Kidney epithelial cell (primary cell): ENCODE results near the gene NPTX2. TPM values are rescaled to one million over a fixed set of nuclear protein-coding genes. Genes with fewer than 3 reads are reported as not detected.

ENCODE experiments used
- DNase-seq: peaks from one replicate; pipeline ENCODE4 v3.0.0-alpha.2; 2010; ENCODE audit warnings: low read depth
- H3K27me3 ChIP-seq: 2 replicates; pipeline ENCODE4 v1.6.0; 2011; ENCODE audit warnings: low read length; ENCODE audit not compliant: control insufficient read depth, insufficient read depth
- H3K36me3 ChIP-seq: 2 replicates; pipeline ENCODE4 v1.5.1; 2011; ENCODE audit warnings: low read length; ENCODE audit not compliant: control insufficient read depth, insufficient read depth
- H3K4me3 ChIP-seq: 2 replicates; pipeline ENCODE4 v1.5.1; 2011; ENCODE audit warnings: low read depth, mild to moderate bottlenecking, control low read depth, low read length
- total RNA-seq: library from RNA; depleted of rRNA; stranded (reverse); fragments of >200 nt; gene quantifications from 2 replicates; pipeline ENCODE4 v1.2.3, GENCODE V29; 2015
- TF ChIP-seq, protein P1 (sequence below): IDR thresholded peaks from 2 replicates; pipeline ENCODE4 v1.5.1; 2011; ENCODE audit warnings: mild to moderate bottlenecking, moderate library complexity, low read length, control low read depth, inconsistent platforms; ENCODE audit not compliant: insufficient read depth, poor library complexity, severe bottlenecking

Gene NPTX2
- total RNA-seq, 1 donor from 2014 or later = 0.46 TPM

DNA sequence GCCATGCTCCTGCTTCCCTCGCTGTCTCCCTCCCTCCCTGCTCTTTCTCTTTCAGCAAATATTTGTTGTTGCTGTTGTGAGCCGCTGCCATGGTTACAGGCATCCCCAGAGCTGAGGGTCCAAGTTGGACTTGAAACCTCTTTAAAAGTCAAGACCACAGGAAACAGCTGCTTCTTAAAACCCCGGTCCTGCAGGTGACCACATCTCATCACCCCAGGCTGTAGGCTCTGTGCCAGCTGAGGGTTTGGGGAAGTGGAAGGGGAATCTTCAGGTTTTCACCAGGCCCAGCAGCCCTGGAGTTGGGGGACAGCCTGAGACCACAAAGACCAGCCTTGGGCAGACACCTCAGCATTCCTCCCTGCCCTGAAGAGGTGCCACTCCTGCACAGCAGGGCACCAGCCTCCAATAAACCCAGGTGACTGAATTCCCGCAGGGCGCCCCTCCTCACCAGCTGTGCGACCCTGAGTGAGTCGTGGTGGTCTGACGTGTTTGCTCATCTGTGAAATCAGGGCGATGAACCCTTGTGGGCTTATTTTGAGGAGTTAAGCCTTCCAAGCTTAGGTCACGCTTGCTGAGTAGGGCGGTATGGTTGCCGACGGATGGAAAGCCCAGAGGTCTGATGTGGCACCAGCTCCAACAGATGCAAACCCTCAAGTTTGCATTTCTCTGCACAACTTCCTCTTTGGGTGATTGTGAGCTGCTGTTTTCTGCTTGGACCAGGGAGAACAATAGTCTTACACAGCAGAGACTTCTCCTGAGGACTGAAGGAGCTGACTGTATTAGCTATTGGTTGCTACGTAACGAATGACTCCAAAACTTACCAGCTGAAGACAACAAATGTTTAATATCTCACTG is 24.8 kb downstream of the NPTX2 start:
- Histone ChIP-seq H3K27me3 (no peaks in the 10 kb centered on the region), H3K36me3 (no peaks in the 10 kb centered on the region), H3K4me3 (no peak overlapping the region)
- TF ChIP-seq, protein P1, sequence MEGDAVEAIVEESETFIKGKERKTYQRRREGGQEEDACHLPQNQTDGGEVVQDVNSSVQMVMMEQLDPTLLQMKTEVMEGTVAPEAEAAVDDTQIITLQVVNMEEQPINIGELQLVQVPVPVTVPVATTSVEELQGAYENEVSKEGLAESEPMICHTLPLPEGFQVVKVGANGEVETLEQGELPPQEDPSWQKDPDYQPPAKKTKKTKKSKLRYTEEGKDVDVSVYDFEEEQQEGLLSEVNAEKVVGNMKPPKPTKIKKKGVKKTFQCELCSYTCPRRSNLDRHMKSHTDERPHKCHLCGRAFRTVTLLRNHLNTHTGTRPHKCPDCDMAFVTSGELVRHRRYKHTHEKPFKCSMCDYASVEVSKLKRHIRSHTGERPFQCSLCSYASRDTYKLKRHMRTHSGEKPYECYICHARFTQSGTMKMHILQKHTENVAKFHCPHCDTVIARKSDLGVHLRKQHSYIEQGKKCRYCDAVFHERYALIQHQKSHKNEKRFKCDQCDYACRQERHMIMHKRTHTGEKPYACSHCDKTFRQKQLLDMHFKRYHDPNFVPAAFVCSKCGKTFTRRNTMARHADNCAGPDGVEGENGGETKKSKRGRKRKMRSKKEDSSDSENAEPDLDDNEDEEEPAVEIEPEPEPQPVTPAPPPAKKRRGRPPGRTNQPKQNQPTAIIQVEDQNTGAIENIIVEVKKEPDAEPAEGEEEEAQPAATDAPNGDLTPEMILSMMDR = no peak
- DNase-seq = no peak

GRCh38 chr7:98643236-98643985 is 26.3 kb downstream of the NPTX2 start:
- Histone ChIP-seq H3K36me3 (no peaks in the 10 kb centered on the region), H3K4me3 (no peak overlapping the region), H3K27me3 (no peaks in the 10 kb centered on the region)
- TF ChIP-seq, protein P1 = no peak
- DNase-seq = no peak

GRCh38 chr7:98646465-98646864 is 29.4 kb downstream of the NPTX2 start:
- Histone ChIP-seq H3K4me3 (no peak overlapping the region), H3K27me3 (no peaks in the 10 kb centered on the region), H3K36me3 (no peaks in the 10 kb centered on the region)
- DNase-seq = no peak
- TF ChIP-seq, protein P1 = no peak

DNA sequence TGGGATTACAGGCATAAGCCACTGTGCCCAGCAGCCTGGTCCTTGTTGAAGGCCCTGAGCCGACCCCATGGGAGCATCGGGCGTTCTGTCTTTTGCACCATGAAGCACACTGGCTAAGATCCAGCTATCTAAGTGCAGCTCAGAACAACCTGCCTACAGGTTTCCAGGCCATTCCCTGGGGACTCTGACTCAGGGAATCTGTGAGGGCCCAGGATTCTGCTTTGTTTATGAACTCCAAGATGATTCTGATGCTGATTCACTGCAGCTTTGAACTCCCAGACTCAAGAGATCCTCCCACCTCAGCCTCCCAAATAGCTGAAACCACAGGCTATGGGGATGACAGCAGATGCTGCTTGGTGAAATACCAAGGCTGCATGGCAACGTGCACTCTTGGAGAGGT is 30.2 kb downstream of the NPTX2 start:
- DNase-seq = no peak
- no peaks in the 10 kb centered on the region for H3K27me3 ChIP-seq
- TF ChIP-seq, protein P1 = no peak
- H3K36me3 ChIP-seq = no peaks in the 10 kb centered on the region
- no peak overlapping the region for H3K4me3 ChIP-seq

- no peak overlapping the region for H3K4me3 ChIP-seq
These were observed 34.7 kb downstream of the NPTX2 start for GRCh38 chr7:98651760-98652159.

More at GRCh38 chr7:98651760-98652159, 34.7 kb downstream of the NPTX2 start:
- no peak for DNase-seq
- Histone ChIP-seq H3K27me3 (no peaks in the 10 kb centered on the region), H3K36me3 (no peaks in the 10 kb centered on the region)
- TF ChIP-seq, protein P1 = no peak
